Measurements from ENCODE around the gene TEDC2.
A peak's percentile ranks its signal among the peaks of the same experiment; 100 is the strongest.

TEDC2 gene

DNA sequence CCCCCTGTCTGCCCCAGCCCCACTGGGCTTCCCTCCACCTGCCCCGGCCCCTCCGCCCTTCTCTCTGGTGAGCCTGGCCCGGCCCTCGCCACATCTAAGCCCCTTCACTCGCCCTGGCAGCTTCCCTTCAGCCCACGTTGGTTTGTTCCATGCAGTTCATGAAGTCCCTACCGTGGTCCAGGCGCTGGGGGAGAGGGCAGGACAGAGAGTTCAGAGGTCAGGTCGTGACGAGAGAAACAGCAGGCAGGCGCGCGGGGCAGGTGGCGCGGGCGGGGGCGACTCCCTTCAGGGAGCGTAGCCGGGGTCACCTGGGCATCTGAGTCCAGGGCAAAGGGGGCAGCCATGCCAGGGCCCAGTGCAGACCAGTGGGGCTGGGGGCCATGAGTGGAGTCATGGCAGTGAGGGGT, 8.9 kb upstream of the TEDC2 start:
- no peak for ATAC-seq (ENCODE audit: low read depth)
- Mint-ChIP-seq H3K27me3 (no peaks in the 10 kb centered on the region), H3K4me3 (no peak overlapping the region), H3K9me3 (no peaks in the 10 kb centered on the region), H3K27ac (no peak overlapping the region), H3K4me1 (no peaks in the 10 kb centered on the region), H3K36me3 (peaks cover 15% of the 10 kb centered on the region)
- DNase-seq (ENCODE audit: low spot score in 2 of 2): no peak

DNA sequence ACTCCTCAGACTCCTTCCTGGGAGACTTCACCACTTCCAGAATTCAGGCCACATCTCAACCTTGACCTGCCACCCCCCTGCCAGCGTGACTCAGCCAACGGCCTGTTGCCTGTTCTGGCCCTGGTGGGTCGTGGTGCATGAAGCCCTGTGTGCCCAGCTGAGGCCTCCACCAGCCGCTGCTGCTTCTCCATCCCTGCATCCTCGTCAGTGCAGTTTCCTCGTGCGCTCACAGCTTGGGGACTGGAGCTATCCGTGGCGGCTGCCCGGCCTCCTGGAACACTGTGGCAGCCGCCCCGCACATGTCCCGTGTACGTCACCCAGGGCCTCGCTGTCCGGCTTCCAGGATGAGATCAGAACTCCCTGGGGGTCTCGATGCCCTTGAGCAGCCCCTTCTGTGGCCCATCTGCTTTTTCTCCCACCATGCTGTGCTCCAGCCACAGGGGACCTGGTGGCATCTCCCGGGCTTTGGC, 8.0 kb upstream of the TEDC2 start:
- DNase-seq (ENCODE audit: low spot score in 2 of 2) (no peak), ATAC-seq (ENCODE audit: low read depth) (no peak)
- Mint-ChIP-seq H3K9me3 (no peaks in the 10 kb centered on the region), H3K27ac (no peak overlapping the region), H3K4me1 (no peaks in the 10 kb centered on the region), H3K4me3 (no peak overlapping the region), H3K36me3 (peaks cover 13% of the 10 kb centered on the region), H3K27me3 (no peaks in the 10 kb centered on the region)

DNA sequence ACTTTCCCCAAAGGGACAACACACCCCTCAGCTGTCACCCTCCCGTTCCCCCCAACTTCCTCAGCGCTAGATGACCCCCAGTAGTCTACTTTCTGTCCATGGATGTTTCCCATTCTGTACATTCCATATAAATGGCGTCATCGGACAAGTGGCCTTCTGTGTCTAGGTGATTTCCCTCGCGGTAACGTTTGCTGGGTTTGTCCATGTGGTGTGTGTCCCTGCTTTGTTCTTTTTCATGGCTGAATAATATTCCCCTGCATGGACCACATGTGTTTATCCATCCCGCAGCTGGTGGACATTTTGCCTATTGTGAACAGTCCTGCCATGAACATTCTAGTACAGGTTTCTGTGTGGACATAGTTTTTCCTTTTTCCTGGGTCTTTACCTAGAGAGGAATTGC, 7.3 kb upstream of the TEDC2 start:
- no peaks in the 10 kb centered on the region for H3K9me3 Mint-ChIP-seq

DNA sequence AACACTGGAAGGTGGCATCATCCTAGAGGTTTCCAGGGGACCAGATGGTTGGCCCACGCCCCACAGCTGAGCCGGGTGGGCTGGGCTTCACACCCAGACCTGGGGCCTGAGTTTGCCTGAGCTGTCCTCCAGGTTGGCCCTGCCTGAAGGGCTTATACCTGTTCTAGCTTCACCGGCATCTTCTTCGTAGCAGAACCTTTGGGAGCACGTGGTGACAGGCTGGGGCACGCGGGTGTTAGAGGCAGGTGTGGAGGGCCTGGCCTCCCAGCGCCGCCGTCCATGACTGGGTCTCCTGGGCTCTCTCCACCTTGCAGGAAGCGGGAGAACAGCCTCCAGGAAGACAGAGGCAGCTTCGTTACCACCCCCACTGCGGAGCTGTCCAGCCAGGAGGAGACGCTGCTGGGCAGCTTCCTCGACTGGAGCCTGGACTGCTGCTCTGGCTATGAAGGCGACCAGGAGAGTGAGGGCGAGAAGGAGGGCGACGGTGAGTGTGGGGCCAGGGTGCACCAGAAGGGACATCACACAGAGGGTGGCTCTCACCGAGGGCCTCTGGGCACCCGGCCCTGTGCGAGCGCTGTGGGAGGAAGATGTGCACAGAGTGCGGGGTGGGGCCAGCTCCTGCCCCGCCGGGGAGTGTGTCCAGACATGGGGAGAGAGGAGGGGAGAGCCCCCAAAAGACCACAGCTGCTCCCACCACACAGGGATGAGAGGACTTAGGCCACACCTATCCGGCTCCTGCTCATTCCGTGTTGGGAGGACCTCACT, 4.6 kb upstream of the TEDC2 start:
- Mint-ChIP-seq H3K4me3 (no peak overlapping the region), H3K9me3 (no peaks in the 10 kb centered on the region), H3K36me3 (peaks cover 6% of the 10 kb centered on the region), H3K27ac (no peak overlapping the region), H3K4me1 (peaks cover 4% of the 10 kb centered on the region), H3K27me3 (peaks cover 2% of the 10 kb centered on the region)
- DNase-seq (ENCODE audit: low spot score in 2 of 2) (no peak), ATAC-seq (ENCODE audit: low read depth) (no peak)

More for the DNA sequence above, 7.3 kb upstream of the TEDC2 start:
- no peaks in the 10 kb centered on the region for H3K4me1 Mint-ChIP-seq
- ATAC-seq (ENCODE audit: low read depth) (no peak), DNase-seq (ENCODE audit: low spot score in 2 of 2) (no peak)
- H3K27me3 Mint-ChIP-seq: no peaks in the 10 kb centered on the region
- H3K36me3 Mint-ChIP-seq: peaks cover 12% of the 10 kb centered on the region
- H3K27ac Mint-ChIP-seq: no peak overlapping the region
- H3K4me3 Mint-ChIP-seq: no peak overlapping the region

DNA sequence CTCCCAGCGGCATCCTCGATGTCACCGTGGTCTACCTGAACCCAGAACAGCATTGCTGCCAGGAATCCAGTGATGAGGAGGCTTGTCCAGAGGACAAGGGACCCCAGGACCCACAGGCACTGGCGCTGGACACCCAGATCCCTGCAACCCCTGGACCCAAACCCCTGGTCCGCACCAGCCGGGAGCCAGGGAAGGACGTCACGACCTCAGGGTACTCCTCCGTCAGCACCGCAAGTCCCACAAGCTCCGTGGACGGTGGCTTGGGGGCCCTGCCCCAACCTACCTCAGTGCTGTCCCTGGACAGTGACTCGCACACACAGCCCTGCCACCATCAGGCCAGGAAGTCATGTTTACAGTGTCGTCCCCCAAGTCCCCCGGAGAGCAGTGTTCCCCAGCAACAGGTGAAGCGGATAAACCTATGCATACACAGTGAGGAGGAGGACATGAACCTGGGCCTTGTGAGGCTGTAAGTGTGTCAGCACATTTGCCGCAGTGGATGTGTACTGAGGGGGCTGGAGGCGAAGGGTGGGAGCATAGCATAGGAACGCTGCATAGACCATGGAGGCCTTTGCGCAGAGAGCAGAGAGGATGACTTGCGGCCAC, 3.3 kb upstream of the TEDC2 start:
- H3K9me3 Mint-ChIP-seq: no peaks in the 10 kb centered on the region
- ATAC-seq (ENCODE audit: low read depth) (no peak), DNase-seq (ENCODE audit: low spot score in 2 of 2) (no peak)
- peaks cover 2% of the 10 kb centered on the region for H3K27me3 Mint-ChIP-seq
- no peak overlapping the region for H3K27ac Mint-ChIP-seq
- H3K4me1 Mint-ChIP-seq: peaks cover 4% of the 10 kb centered on the region
- peaks cover 4% of the 10 kb centered on the region for H3K36me3 Mint-ChIP-seq
- H3K4me3 Mint-ChIP-seq: no peak overlapping the region

DNA sequence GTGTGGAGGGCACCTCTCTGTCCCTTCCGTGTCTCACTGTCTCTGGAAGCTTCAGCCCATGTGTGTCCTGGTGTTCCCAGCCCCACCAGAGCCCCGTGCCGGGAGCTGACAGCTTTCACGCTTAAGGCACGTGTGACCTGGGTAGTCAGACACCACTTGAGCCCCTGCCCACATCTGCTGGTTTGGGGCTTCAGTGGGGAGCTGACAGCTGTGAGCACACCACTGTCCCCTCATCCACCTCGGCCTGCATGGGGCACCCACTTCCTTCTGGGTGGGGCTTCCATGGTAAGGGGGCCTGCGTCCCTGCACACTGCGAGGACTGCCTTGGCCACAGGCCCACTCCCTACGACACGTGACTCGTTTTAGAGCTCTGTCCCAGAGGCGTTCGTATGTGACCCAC, 2.6 kb upstream of the TEDC2 start:
- H3K4me3 Mint-ChIP-seq: no peak overlapping the region
- H3K27me3 Mint-ChIP-seq: peaks cover 2% of the 10 kb centered on the region
- DNase-seq (ENCODE audit: low spot score in 2 of 2) (no peak), ATAC-seq (ENCODE audit: low read depth) (no peak)
- no peak overlapping the region for H3K27ac Mint-ChIP-seq
- H3K9me3 Mint-ChIP-seq: no peaks in the 10 kb centered on the region
- peaks cover 4% of the 10 kb centered on the region for H3K4me1 Mint-ChIP-seq
- H3K36me3 Mint-ChIP-seq: peaks cover 4% of the 10 kb centered on the region

DNA sequence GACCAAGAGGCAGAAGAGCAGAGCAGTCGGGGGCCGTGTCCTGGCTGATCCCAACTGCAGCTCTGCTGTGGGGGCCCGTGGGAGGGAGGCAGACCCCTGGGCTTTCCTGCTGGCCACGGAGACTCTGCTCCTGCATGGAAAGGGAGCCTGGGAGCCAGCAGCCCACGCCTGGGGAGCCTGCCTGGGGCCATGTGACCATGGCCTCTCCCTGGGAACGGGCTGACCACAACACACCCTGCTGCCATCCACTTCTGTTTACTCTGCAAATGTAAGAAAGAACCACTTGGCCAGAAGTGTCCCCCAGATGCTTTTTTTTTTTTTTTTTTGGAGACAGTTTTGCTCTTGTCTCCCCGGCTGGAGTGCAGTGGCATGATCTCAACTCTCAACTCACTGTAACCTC, 2.0 kb upstream of the TEDC2 start:
- Mint-ChIP-seq H3K27me3 (peaks cover 2% of the 10 kb centered on the region), H3K4me3 (no peak overlapping the region), H3K9me3 (no peaks in the 10 kb centered on the region), H3K36me3 (peaks cover 4% of the 10 kb centered on the region), H3K4me1 (peaks cover 4% of the 10 kb centered on the region), H3K27ac (no peak overlapping the region)
- ATAC-seq (ENCODE audit: low read depth) (no peak), DNase-seq (ENCODE audit: low spot score in 2 of 2) (no peak)

DNA sequence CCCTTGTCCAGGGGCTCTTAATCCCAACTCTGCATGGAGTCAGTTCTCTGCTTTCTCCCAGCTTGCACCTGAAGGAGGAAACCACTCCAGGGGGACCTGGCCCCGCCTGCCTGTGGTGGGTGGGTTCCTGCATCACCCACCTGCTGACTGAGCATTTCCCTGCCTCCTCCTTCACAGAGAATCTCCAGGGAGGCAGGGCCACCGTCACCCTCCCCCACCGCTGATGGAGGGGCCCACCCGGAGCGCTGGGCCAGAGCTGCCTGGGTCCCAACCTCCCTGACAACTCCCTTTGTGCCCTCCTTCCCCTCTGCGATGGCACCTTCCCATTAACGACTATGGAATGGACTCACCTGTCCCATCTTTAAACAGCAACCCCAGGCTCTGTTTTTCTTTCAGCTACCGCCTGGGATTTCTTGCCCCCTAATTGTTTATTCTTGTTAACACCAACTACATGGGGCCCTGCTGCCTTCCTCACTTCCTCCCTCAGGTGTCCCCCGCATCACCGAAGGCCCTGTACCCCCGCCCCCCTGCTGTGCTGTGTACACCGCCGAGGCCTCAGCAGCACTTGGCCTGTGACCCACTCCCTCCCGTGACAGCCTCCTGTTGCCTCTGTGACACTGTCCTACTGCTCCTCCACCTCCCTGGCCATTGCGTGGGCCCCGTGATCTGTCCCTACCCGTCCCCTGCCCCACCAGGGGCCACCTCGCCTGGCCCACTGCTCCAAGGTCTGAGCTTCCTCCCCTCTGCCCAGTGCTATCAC, 842 bp upstream of the TEDC2 start:
- peak overlapping the region; percentile 85 for H3K4me3 Mint-ChIP-seq
- DNase-seq (ENCODE audit: low spot score in 2 of 2) (no peak), ATAC-seq (ENCODE audit: low read depth) (no peak)
- no peaks in the 10 kb centered on the region for H3K36me3 Mint-ChIP-seq
- no peak overlapping the region for H3K27ac Mint-ChIP-seq
- no peaks in the 10 kb centered on the region for H3K9me3 Mint-ChIP-seq
- peaks cover 2% of the 10 kb centered on the region for H3K27me3 Mint-ChIP-seq
- peaks cover 4% of the 10 kb centered on the region for H3K4me1 Mint-ChIP-seq

DNA sequence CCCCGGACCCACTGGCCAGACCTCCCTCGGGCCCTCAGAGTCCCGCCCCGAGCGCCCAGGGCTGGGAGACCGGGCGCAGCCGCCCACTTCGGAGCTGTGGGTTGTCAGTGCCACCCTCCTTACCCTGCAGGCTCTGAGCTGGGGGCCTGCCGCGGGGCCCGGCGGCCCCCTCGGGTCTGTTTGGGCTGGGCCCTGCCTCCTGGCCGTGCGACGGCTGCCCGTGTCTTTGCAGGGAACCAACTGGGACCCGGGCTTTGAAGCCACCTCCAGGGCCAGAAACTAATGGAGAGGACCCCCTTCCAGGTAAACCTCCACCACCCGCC, 443 bp downstream of the TEDC2 start:
- H3K36me3 Mint-ChIP-seq: no peaks in the 10 kb centered on the region
- DNase-seq (ENCODE audit: low spot score in 2 of 2): no peak
- H3K4me3 Mint-ChIP-seq: no peak overlapping the region
- H3K4me1 Mint-ChIP-seq: peaks cover 4% of the 10 kb centered on the region
- H3K27me3 Mint-ChIP-seq: peaks cover 2% of the 10 kb centered on the region
- no peak for ATAC-seq (ENCODE audit: low read depth)
- H3K27ac Mint-ChIP-seq: no peak overlapping the region
- H3K9me3 Mint-ChIP-seq: no peaks in the 10 kb centered on the region

DNA sequence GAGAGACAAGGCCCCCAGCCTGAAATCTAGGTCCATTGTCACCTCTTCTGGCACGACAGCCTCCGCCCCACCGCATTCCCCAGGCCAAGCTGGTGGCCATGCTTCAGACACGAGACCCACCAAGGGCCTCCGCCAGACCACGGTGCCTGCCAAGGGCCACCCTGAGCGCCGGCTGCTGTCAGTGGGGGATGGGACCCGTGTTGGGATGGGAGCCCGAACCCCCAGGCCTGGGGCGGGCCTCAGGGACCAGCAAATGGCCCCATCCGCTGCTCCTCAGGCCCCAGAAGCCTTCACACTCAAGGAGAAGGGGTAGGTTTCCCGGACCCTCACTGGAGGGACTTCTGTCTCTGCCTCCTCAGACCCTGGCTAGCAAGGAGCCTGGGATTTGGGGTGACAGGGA, 1.0 kb downstream of the TEDC2 start:
- DNase-seq (ENCODE audit: low spot score in 2 of 2): no peak
- Mint-ChIP-seq H3K27ac (no peak overlapping the region), H3K27me3 (peaks cover 2% of the 10 kb centered on the region), H3K9me3 (no peaks in the 10 kb centered on the region), H3K36me3 (no peaks in the 10 kb centered on the region), H3K4me3 (peak overlapping the region; percentile 24), H3K4me1 (peaks cover 4% of the 10 kb centered on the region)
- ATAC-seq (ENCODE audit: low read depth): no peak

DNA sequence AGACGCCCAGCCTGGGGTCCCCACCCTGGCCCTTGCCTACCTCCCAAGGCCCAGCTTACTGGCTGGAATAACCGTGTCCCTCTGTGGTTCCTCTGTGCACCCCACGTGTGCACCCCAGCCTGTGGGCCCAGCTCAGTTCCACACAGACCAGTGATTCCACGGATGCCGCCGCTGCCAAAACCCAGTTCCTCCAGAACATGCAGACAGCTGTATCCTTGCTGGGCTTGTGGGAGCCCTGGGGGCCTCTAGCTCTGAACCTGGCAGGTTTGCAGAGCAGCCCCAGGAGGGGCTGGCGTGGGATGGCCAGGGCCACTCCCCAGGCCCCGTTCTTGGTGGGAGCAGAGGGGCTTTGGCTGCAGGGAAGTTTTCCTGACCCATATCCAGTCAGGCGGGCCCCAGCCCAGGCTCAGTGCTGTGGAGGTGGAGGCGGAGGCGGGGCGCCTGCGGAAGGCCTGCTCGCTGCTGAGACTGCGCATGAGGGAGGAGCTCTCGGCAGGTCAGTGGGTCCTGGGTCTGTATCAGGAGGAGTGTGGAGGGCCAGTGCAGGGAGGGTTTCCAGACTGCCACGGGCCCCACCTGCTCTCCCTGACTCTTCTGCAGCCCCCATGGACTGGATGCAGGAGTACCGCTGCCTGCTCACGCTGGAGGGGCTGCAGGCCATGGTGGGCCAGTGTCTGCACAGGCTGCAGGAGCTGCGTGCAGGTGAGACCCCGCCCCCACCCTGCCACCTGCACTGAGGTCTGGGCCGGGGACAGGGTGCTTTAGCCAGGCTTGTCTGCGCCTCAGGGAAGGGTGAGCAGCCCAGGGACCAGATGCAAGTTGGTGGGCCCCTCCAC, 2.3 kb downstream of the TEDC2 start:
- DNase-seq (ENCODE audit: low spot score in 2 of 2): no peak
- Mint-ChIP-seq H3K4me1 (peaks cover 6% of the 10 kb centered on the region), H3K27ac (no peak overlapping the region), H3K9me3 (no peaks in the 10 kb centered on the region), H3K4me3 (no peak overlapping the region), H3K27me3 (peaks cover 2% of the 10 kb centered on the region), H3K36me3 (no peaks in the 10 kb centered on the region)
- ATAC-seq (ENCODE audit: low read depth): no peak

DNA sequence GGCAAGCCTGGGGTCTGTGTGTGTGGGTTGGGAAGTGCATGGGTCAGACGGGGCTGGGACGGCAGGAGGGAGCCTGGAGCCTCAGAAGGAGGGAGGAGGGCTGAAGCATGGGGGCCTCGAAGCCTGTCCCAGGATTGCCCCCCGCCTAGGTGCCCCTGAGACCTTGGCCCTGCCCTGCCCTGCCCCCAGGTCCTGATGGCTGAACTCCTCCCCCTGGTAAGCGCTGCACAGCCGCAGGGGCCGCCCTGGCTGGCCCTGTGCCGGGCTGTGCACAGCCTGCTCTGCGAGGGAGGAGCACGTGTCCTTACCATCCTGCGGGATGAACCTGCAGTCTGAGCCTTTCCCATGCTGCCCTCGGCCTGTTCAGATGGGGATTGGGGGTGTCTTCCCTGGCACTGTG, 4.4 kb downstream of the TEDC2 start:
- DNase-seq (ENCODE audit: low spot score in 2 of 2) (no peak), ATAC-seq (ENCODE audit: low read depth) (no peak)
- no peak overlapping the region for H3K27ac Mint-ChIP-seq
- H3K4me3 Mint-ChIP-seq: no peak overlapping the region
- H3K4me1 Mint-ChIP-seq: peaks cover 15% of the 10 kb centered on the region
- H3K27me3 Mint-ChIP-seq: peaks cover 3% of the 10 kb centered on the region
- no peaks in the 10 kb centered on the region for H3K36me3 Mint-ChIP-seq
- H3K9me3 Mint-ChIP-seq: no peaks in the 10 kb centered on the region

DNA sequence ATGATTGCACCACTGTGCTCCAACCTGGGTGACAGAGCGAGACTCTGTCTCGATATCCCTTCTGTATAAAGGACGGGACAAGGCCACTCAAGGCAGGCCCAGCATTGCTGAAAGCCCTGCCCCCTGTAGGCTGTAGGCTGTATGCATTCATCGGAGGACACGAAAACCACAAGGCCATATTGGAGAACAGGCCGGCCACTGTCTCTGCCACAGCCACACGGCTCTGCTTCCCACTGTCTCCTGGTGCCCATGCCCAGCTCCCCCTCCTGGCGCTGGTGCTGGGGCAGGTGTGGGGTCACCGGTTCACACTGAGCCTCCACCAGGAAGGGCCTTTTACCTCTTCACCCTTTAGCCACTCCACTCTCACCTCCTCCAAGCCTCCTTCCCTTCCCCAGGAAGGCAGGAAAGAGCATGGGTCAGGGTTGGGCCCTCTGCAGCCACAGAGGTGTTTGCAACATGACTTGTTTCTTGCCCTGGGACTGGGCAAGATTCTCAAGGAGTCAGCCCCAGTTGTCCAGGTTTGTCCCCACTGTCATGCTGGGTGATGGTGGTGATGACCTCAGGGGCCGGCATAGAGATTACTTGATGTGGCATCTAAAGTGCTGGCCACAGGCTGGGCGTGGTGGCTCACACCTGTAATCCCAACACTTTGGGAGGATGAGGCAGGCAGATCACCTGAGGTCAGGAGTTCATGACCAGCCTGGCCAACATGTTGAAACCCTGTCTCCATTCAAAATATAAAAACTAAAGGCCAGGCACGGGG, 5.9 kb downstream of the TEDC2 start:
- Mint-ChIP-seq H3K9me3 (no peaks in the 10 kb centered on the region), H3K27ac (no peak overlapping the region), H3K27me3 (peaks cover 10% of the 10 kb centered on the region), H3K36me3 (no peaks in the 10 kb centered on the region), H3K4me1 (peaks cover 22% of the 10 kb centered on the region), H3K4me3 (no peak overlapping the region)
- DNase-seq (ENCODE audit: low spot score in 2 of 2) (no peak), ATAC-seq (ENCODE audit: low read depth) (no peak)
